Memory B cell (primary cell): ENCODE results near the gene NAALADL2.

ENCODE experiments used
- ATAC-seq: fragments of 150-1000 bp; cut with Tn5 transposase; 2 replicates; pipeline ENCODE4 v1.10.0; 2021; ENCODE audit warnings: low read depth, mild to moderate bottlenecking, moderate library complexity
- DNase-seq, 2 donors: peaks; one replicate each; pipeline ENCODE4 v3.0.0; 2022; ENCODE audit warnings: low spot score in 2 of 2
- H3K27ac Mint-ChIP-seq: one replicate; pipeline ENCODE4 v1.8.0; 2022; ENCODE audit warnings: mild to moderate bottlenecking, moderate library complexity, mixed read lengths
- H3K27me3 Mint-ChIP-seq: one replicate; pipeline ENCODE4 v1.8.0; 2022; ENCODE audit warnings: mixed read lengths
- H3K36me3 Mint-ChIP-seq: one replicate; pipeline ENCODE4 v1.8.0; 2022; ENCODE audit warnings: mild to moderate bottlenecking, mixed read lengths
- H3K4me1 Mint-ChIP-seq: one replicate; pipeline ENCODE4 v1.8.0; 2022; ENCODE audit warnings: mixed read lengths
- H3K4me3 Mint-ChIP-seq: one replicate; pipeline ENCODE4 v1.8.0; 2022; ENCODE audit warnings: mild to moderate bottlenecking, moderate library complexity, mixed read lengths
- H3K9me3 Mint-ChIP-seq: one replicate; pipeline ENCODE4 v1.8.0; 2022; ENCODE audit warnings: mixed read lengths

The NAALADL2 gene

DNA sequence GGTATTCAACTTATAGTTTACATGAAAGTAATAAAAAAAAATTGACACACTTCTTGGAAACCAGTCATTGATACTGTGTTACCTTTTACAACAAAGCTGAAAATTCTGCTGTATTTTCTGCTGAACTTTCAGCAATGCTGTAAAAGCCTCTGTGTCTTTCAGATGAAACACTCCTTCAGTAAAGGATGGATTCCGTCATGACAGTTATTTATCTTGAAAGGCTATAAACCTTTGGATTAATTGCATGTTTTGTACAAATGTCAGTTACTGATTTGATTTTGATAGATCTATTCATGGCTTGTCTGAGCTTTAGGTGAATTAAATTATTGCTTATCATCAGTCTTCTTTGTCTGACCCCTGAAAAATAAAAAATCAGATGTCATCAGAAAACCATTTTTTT lies 355.1 kb downstream of the NAALADL2 start:
- no peak for DNase-seq
- Mint-ChIP-seq H3K27me3 (no peaks in the 10 kb centered on the region), H3K4me3 (no peak overlapping the region), H3K27ac (no peak overlapping the region), H3K9me3 (peaks cover 3% of the 10 kb centered on the region), H3K36me3 (no peaks in the 10 kb centered on the region), H3K4me1 (no peaks in the 10 kb centered on the region)
- ATAC-seq, result no peak

DNA sequence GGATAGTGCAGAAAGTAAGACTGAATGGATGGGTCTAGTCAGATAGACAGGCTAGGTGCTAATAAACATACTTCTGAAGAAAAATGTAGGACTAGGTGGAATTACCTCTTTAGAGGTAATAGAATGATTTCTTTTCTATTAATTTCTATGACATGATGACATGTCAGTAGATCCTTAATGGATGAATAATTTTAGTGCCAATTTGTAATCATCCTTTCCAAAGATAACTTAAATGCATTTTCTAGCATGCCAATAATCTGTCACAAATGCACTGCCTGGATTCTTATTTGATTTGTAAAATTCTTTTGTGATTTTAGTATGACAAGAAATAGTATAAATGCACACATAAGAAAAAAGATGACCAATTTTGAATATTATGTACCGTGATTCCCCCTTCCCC lies 356.7 kb downstream of the NAALADL2 start:
- Mint-ChIP-seq H3K36me3 (no peaks in the 10 kb centered on the region), H3K9me3 (peaks cover 2% of the 10 kb centered on the region), H3K4me1 (no peaks in the 10 kb centered on the region), H3K27me3 (no peaks in the 10 kb centered on the region), H3K4me3 (no peak overlapping the region), H3K27ac (no peak overlapping the region)
- ATAC-seq, result no peak
- DNase-seq, result no peak

GRCh38 chr3:175222356-175222755 lies 363.2 kb downstream of the NAALADL2 start:
- DNase-seq, result no peak
- H3K36me3 Mint-ChIP-seq, result no peaks in the 10 kb centered on the region
- H3K4me3 Mint-ChIP-seq, result no peak overlapping the region
- ATAC-seq, result no peak
- no peak overlapping the region for H3K27ac Mint-ChIP-seq
- no peaks in the 10 kb centered on the region for H3K27me3 Mint-ChIP-seq
- no peaks in the 10 kb centered on the region for H3K4me1 Mint-ChIP-seq
- peaks cover 1% of the 10 kb centered on the region for H3K9me3 Mint-ChIP-seq

DNA sequence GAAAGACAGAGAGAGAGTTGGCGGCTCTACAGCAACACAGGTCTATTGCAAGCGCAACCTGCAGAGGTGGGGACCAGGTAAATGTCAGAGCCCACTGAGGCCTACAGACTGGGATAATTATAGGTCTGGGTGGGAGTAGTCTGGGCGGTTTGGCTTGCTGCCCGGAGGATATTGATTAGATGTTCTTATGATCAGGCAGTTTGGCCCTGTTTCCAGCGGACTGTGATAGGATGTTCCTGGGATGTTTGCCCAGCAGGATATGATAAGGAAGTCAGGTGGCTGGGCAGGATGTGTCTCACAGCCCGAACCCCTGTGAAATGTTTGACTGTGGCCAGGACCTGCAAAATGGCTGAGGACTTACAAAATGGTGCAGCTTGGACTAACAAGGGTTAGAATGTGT lies 364.9 kb downstream of the NAALADL2 start:
- H3K4me3 Mint-ChIP-seq, result no peak overlapping the region
- ATAC-seq (no peak), DNase-seq (no peak)
- H3K27ac Mint-ChIP-seq, result no peak overlapping the region
- no peaks in the 10 kb centered on the region for H3K4me1 Mint-ChIP-seq
- H3K36me3 Mint-ChIP-seq, result no peaks in the 10 kb centered on the region
- H3K9me3 Mint-ChIP-seq, result peaks cover 1% of the 10 kb centered on the region
- no peaks in the 10 kb centered on the region for H3K27me3 Mint-ChIP-seq

GRCh38 chr3:175226444-175226843 lies 367.3 kb downstream of the NAALADL2 start:
- Mint-ChIP-seq H3K27me3 (no peaks in the 10 kb centered on the region), H3K4me1 (no peaks in the 10 kb centered on the region), H3K4me3 (no peak overlapping the region), H3K27ac (no peak overlapping the region), H3K9me3 (peaks cover 1% of the 10 kb centered on the region), H3K36me3 (no peaks in the 10 kb centered on the region)
- ATAC-seq, result no peak
- no peak for DNase-seq

- Mint-ChIP-seq H3K9me3 (peaks cover 5% of the 10 kb centered on the region), H3K4me3 (no peak overlapping the region), H3K4me1 (no peaks in the 10 kb centered on the region), H3K27me3 (no peaks in the 10 kb centered on the region), H3K27ac (no peak overlapping the region), H3K36me3 (no peaks in the 10 kb centered on the region)
- ATAC-seq, result no peak
- DNase-seq, result no peak
These were observed 368.0 kb downstream of the NAALADL2 start for GRCh38 chr3:175227126-175227525.

GRCh38 chr3:175233957-175234940 lies 375.1 kb downstream of the NAALADL2 start:
- ATAC-seq, result no peak
- Mint-ChIP-seq H3K4me3 (no peak overlapping the region), H3K36me3 (no peaks in the 10 kb centered on the region)

DNA sequence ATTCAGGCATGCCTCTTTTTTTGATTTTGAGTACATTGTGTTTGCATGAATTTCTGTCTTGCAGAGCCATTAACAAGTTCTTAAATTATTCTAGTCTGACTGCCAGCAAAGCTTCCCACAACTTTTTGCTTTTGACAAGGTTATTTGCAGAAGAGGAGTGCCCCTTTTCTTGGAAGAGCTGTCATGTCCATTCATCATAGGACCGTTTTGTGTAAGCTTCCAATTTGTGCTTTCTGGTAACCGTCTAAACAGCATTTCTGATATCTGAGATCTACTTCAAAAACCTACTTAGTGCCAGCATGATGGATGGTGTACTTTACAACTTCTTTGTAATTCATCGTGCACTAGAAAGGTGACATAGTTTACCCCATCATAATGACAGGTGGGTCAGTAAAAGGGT lies 379.7 kb downstream of the NAALADL2 start:
- ATAC-seq, result no peak
- Mint-ChIP-seq H3K27ac (no peak overlapping the region), H3K4me1 (no peaks in the 10 kb centered on the region), H3K27me3 (no peaks in the 10 kb centered on the region), H3K36me3 (no peaks in the 10 kb centered on the region), H3K4me3 (no peak overlapping the region), H3K9me3 (no peaks in the 10 kb centered on the region)
- DNase-seq, result no peak

More at GRCh38 chr3:175233957-175234940, 375.1 kb downstream of the NAALADL2 start:
- H3K27me3 Mint-ChIP-seq, result no peaks in the 10 kb centered on the region
- H3K4me1 Mint-ChIP-seq, result no peaks in the 10 kb centered on the region
- H3K27ac Mint-ChIP-seq, result no peak overlapping the region
- H3K9me3 Mint-ChIP-seq, result peaks cover 4% of the 10 kb centered on the region
- no peak for DNase-seq

GRCh38 chr3:175240921-175241320 lies 381.8 kb downstream of the NAALADL2 start:
- Mint-ChIP-seq H3K27ac (no peak overlapping the region), H3K36me3 (no peaks in the 10 kb centered on the region), H3K27me3 (no peaks in the 10 kb centered on the region), H3K4me1 (no peaks in the 10 kb centered on the region), H3K9me3 (peaks cover 2% of the 10 kb centered on the region), H3K4me3 (no peak overlapping the region)
- DNase-seq (no peak), ATAC-seq (no peak)

- H3K27me3 Mint-ChIP-seq, result no peaks in the 10 kb centered on the region
- H3K9me3 Mint-ChIP-seq, result peaks cover 2% of the 10 kb centered on the region
- no peak overlapping the region for H3K27ac Mint-ChIP-seq
- H3K36me3 Mint-ChIP-seq, result no peaks in the 10 kb centered on the region
- no peak overlapping the region for H3K4me3 Mint-ChIP-seq
- no peaks in the 10 kb centered on the region for H3K4me1 Mint-ChIP-seq
- ATAC-seq, result no peak
- DNase-seq, result no peak
These were observed 383.1 kb downstream of the NAALADL2 start for GRCh38 chr3:175242243-175242642.

DNA sequence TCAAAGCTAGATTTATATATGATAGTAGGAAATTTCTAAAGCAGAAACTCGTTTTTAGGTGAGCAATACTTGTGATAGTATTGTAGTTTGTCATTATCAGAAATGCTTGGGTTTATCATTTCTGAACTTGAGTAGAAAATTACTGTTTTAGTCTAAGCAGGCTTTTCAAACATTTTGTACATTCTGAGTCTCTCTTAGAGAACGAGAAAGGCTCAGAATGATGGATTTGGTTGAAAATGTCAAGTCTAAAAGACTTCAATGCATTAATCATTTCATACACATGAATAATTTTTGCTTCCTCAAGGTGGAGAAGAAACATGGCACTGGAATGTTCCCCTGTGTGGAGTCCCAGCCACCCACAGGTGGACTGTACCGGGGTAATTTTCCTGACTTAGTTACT lies 387.1 kb downstream of the NAALADL2 start:
- DNase-seq (no peak), ATAC-seq (no peak)
- Mint-ChIP-seq H3K27ac (no peak overlapping the region), H3K4me1 (no peaks in the 10 kb centered on the region), H3K9me3 (peaks cover 4% of the 10 kb centered on the region), H3K36me3 (no peaks in the 10 kb centered on the region), H3K4me3 (no peak overlapping the region), H3K27me3 (no peaks in the 10 kb centered on the region)

- H3K27ac Mint-ChIP-seq, result no peak overlapping the region
- H3K4me1 Mint-ChIP-seq, result no peaks in the 10 kb centered on the region
- H3K4me3 Mint-ChIP-seq, result no peak overlapping the region
- H3K27me3 Mint-ChIP-seq, result no peaks in the 10 kb centered on the region
- DNase-seq (no peak), ATAC-seq (no peak)
- no peaks in the 10 kb centered on the region for H3K36me3 Mint-ChIP-seq
- H3K9me3 Mint-ChIP-seq, result peaks cover 4% of the 10 kb centered on the region
These were observed 387.6 kb downstream of the NAALADL2 start for GRCh38 chr3:175246766-175247165.

- Mint-ChIP-seq H3K4me1 (no peaks in the 10 kb centered on the region), H3K4me3 (no peak overlapping the region), H3K9me3 (peaks cover 6% of the 10 kb centered on the region), H3K27me3 (no peaks in the 10 kb centered on the region), H3K36me3 (no peaks in the 10 kb centered on the region), H3K27ac (no peak overlapping the region)
- ATAC-seq, result no peak
- DNase-seq, result no peak
These were observed 388.5 kb downstream of the NAALADL2 start for GRCh38 chr3:175247629-175248028.

DNA sequence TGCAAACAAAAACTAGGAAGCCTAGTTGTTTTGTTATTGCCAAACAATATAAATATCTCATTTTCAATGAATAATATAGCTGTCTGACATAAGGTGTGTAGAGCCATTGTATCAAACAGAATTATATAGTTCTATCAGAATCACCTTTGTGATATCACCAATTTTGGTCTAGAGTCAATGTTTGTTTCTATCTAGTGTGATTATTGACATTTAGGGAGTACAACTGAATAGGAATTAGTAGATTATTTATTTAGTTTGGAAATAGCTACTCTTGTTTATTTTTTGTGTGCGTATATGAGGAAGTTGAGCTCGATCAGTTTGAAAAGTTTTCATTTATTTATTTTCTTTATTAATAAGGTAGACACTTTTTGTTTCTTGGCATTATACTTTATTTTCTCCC lies 389.7 kb downstream of the NAALADL2 start:
- H3K27me3 Mint-ChIP-seq, result no peaks in the 10 kb centered on the region
- ATAC-seq (no peak), DNase-seq (no peak)
- H3K27ac Mint-ChIP-seq, result no peak overlapping the region
- H3K4me1 Mint-ChIP-seq, result no peaks in the 10 kb centered on the region
- H3K4me3 Mint-ChIP-seq, result no peak overlapping the region
- H3K36me3 Mint-ChIP-seq, result no peaks in the 10 kb centered on the region
- peaks cover 7% of the 10 kb centered on the region for H3K9me3 Mint-ChIP-seq

- ATAC-seq (no peak), DNase-seq (no peak)
- Mint-ChIP-seq H3K9me3 (peaks cover 5% of the 10 kb centered on the region), H3K4me3 (no peak overlapping the region), H3K27me3 (no peaks in the 10 kb centered on the region), H3K36me3 (no peaks in the 10 kb centered on the region), H3K27ac (no peak overlapping the region), H3K4me1 (no peaks in the 10 kb centered on the region)
These were observed 396.6 kb downstream of the NAALADL2 start for GRCh38 chr3:175255698-175256097.
